NCI-H2196 treated with DMSO at 0.1 percent for 48 hours (cell line): Measurements from ENCODE around the gene DNAJC8.

Experiments
- DNase-seq: peaks from one replicate; lab custom pipeline; 2025; ENCODE audit not compliant: unreplicated experiment; lab: John Stamatoyannopoulos, UW

Gene DNAJC8

DNA sequence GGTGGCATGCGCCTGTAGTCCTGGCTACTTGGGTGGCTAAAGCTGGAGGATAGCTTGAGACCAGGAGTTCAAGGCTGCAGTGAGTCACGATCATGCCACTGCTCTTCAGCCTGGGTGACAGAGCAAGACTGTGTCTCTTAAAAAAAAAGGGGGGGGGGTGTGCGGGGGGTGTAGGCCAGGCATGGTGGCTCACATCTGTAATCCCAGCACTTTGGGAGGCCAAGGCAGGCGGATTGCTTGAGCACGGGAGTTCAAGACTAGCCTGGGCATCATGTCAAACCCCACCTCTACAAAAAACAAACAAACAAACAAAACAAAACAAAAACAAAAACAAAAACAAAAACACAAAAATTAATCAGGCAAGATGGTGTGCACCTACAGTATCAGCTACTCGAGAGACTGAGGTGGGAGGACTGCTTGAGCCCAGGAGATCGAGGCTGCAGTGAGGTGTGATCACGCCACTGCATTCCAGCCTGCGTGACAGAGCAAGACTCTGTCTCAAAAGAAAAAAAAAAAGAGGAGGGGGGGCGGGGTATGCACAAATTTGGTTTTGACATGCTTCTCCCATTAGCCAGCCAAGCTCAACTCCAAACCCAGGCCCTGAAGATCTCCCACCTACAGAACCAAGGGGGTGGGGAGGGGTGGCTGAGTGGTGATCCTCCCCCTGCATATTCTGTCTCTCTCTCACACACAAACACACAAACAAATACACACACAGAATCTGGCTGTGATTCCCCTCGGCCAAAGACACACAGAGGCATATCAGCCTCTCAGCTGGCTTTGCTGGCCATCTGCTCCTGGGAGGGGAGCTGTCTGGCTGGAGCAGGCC, 59.5 kb downstream of the DNAJC8 start:
- no peak for DNase-seq

DNA sequence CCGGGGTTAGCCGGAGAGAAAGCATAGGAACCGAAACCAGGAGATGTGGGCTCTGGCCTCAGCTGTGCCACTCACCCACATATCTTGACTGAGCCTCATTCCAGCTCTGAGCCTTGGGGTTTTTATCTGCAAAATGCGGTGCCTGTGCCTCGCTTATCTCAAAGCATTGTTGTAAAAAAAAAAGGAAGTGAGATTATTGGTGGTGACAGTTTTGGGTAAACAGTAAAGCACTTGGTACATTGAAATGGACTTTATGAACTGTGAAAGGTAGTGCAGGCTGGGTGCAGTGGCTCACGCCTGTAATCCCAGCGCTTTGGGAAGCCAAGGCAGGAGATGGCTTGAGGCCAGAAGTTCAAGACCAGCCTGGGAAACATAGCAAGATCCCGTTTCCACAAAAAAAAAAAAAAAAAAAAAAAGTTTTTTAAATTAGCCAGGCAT, 60.1 kb downstream of the DNAJC8 start:
- DNase-seq, result no peak

DNA sequence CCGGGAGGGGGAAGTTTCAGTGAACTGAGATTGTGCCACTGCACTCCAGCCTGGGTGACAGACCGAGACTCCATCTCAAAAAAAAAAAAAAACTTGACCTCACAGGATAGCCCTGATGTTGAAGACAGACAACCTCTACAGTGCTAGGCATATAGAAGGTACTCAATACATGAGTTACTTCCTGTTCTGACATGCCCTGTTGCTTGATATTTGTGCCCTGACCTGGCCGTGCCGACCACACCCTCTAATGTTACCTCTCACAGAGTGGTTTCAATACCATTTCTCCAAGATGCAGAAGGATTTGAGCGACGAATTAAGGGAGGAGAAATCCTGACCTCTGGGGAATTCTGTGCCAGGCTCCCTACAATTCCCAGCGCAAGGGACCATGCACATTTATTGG, 61.6 kb downstream of the DNAJC8 start:
- no peak for DNase-seq

DNA sequence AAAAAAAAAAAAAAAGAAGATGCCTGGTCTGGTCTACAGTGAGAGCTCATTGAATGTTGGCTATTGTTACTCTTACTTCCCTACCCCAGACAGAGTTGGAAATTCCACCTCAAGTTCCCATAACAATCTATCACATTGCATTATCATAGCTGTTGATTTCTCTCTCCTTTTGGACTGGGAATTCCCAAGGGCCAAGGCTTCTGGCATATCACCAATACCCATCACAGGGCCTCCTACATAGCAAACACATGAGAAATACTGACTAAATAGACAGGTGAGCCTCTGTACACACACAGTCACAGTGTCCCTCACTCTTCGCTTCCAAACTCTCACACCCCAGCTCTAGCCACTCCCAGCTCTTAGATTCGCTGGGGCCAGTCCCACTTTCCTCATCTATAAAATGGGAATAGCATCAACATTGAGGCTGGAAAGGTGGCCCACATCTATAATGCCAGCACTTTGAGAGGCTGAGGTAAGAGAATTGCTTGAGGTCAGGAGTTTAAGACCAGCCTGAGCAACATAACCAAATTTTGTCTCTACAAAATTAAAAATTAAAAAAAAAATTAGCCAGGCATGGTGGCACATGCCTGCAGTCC, 62.7 kb downstream of the DNAJC8 start:
- no peak for DNase-seq

DNA sequence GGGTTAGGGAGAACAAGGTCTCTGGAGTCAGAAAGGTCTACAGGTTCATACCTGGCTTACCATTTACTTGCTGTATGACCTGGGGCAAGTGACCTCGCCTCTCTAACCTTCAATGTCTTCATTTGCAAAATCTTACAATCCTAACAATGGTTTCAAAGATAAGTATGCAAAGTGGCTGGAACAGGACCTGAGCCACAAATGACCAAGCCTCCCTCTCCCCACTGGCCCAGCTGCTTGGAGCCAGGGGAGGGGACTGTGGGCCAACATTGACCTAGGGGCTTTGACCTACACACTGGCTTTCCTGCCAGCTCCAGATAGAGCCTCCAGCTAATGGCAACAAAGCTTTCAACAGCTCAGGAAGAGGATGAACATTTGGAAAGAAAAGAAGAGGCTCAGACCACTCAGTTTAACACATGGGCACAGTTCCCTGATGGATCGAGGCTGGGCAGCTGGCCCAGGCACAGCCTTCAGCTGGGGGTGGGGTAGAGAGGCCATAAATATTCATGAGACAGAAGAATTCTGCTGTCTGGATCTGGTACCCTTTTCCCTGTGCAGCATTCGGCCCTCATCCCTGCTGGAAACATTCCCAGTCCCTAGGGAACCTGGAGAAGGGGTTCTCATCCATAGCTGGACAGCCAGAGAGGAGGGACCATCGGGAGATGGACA, 69.2 kb downstream of the DNAJC8 start:
- DNase-seq, result no peak

DNA sequence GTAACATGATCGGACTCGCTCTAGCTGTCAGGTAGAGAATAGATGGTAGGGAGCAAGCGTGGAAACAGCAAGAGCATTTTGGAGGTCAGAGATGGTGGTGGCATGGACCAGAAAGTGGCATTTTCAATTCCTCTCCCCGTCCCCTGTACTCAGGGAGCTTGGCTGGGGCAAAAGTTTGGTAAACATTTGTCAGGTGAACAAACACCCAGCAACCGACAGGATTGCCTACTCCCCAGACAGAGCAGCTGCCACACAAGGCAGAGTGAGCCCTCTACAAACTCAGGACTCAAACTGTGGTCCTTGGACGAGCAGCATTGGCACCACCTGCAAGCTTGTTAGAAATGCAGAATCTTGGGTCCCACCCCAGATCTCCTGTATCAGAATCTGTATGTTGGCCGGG, 70.7 kb downstream of the DNAJC8 start:
- DNase-seq, result no peak

DNA sequence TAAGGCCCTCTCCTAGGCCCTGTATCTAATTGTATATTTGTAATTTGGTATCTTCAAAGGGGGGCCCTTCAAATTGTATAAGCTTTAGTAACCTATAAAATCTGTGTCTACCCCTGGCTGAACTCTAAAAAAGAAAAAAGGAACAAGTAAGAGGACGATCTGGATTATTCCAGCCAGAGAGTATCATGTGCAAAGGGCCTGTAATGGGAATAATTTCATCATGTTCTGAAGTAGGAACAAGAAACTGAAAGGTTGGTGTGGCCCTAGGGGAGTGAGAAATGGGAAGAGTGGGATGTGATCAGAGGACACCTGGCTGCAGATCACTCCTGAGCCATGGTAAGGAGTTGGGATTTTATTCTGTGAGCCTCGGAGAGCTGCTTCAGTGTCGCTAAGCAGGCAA, 71.1 kb downstream of the DNAJC8 start:
- DNase-seq, result no peak

DNA sequence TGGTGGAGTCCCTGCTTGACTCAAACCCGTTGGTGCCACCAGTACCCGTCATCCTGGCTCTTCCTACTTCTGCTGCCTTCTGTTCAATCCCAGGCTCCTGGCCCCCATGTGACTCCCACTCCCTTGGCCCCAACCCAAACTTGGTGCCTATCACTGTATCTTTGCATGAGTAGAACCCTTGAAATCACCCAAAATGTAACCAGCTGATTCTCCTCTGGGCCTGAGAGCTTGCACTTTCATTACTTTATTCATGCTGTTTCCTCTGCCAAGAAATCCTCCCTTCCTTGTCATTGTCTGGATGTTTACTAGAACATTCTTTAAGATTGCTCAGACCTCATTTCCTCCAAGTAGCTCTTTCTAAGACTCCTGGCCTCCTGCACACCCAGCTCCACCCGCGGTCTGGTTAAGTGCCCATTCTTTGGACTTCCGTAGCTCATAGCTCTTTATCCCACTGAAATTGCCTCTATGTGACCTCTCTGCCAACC, 72.0 kb downstream of the DNAJC8 start:
- DNase-seq, result no peak

DNA sequence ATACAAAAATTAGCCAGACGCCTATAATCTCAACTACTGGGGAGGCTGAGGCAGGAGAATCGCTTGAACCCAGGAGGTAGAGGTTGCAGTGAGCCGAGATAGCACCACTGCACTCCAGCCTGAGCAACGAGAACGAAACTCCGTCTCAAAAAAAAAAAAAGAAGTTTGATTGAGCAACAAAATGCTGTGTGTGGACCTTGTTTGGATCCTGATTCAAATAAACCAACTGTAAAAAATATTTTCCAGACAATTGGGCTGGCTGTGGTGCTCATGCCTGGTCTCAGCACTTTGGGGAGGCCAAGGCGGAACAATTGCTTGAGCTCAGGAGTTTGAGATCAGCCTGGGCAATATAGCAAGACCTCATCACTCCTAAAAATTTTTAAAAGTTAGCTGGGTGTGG, 73.1 kb downstream of the DNAJC8 start:
- no peak for DNase-seq

DNA sequence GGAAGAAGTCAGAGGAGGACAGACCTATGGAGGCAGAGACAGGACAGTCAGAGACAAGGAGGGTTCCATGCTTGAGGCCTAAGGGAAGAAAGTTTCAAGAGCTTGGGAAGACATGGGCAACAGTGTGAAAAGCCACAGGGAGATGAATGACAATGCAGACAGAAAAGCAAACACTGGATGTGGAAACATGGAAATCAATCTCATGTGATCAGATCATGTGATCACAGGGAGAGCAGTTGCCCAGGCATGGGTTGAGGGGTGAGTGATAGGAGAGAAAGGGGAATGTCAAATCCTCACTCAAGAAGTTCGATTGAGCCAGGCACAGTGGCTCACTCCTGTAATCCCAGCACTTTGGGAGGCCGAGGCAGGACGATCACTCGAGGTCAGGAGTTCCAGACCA, 73.6 kb downstream of the DNAJC8 start:
- no peak for DNase-seq

DNA sequence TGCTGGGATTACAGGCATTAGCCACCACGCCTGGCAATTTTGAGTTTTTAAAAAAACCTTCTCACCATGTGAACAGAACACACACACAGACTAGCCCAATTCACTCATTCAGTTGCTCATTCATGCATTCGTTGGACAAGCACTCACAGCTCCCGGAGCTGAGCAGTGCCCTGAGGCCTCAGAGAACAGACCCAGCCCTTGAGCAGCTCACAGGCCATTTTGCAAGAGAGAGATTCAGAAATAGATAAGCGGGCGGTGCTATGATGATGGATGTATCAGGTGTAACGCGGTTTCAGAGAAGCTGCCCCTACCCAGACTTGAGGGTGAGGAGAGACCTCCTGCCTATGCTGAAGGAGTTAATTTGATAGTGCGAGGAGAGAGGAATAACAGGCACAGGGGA, 74.9 kb downstream of the DNAJC8 start:
- no peak for DNase-seq

DNA sequence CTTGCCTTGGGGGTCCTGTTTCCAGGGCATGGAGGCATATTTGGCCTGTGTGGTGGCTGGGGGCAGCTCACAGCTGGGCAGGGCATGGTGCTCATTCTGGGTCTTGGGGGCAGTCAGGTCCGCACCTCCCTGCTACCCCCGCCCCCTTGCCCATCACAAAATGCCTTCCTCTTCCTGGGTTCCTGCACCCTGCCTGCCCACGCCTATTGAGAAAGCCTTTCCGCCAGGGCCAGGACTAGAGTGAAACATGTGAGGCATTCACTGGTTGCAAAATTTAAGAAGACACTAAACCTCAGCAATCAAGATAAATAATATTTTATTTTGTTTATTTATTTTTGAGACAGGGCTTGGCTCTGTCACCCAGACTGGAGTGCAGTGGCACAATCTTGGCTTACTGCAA, 76.0 kb downstream of the DNAJC8 start:
- no peak for DNase-seq

DNA sequence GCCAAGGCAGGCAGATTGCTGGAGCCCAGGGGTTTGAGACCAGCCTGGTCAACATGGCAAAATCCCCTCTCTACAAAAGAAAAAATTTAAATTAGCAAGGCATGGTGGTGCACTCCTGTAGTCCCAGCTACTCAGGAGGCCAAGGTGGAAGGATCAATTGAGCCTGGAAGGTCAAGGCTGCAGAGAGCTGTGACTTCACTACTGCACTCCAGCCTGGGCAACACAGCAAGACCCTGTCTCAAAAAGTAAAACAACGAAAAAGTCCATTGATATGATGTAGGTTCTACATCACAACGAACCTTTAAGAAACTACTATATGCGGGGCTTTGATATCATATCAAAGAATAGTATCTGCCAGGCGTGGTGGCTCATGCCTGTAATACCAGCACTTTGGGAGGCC, 77.2 kb downstream of the DNAJC8 start:
- no peak for DNase-seq

DNA sequence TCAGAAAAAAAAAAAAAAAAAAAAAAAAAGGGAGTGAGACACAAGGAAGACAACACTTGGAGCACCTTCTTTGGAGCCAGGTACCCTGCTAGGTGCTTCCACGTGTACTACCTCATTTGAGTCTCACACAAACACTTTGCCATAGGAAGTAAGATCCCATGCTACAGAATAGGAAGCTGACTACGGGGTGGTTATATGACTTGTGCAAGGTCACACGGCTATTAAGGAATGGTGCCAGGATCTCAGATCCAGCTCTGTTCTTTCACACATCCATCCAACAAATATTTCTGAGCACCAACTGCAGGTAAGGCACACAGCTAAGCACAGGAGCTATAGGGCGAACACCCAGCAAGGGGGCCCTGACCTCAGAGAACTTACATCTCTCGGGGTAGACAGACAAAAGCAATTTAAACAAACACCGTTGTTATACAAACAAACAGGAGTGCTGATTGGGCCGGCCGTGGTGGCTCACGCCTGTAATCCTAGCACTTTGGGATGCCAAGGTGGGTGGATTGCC, 78.7 kb downstream of the DNAJC8 start:
- no peak for DNase-seq
